AML-193 (cell line): ENCODE results near the gene SLMAP.
A peak's percentile ranks its signal among the peaks of the same experiment; 100 is the strongest.
"Not testable (repeated sequence)": the region's sequence is repeated elsewhere in the genome, so short reads cannot be mapped to it uniquely, and the experiment has no call there.

Source experiments
- DNase-seq, 2 experiments: peaks; one replicate each; lab custom pipeline; 2025; lab: John Stamatoyannopoulos, UW

The SLMAP gene

GRCh38 chr3:57832486-57832885 lies 76.4 kb downstream of the SLMAP start:
- no peak for DNase-seq

- no peak for DNase-seq
Observed at GRCh38 chr3:57832900-57833313, 76.8 kb downstream of the SLMAP start.

GRCh38 chr3:57833763-57834162 lies 77.7 kb downstream of the SLMAP start:
- DNase-seq: no peak

DNA sequence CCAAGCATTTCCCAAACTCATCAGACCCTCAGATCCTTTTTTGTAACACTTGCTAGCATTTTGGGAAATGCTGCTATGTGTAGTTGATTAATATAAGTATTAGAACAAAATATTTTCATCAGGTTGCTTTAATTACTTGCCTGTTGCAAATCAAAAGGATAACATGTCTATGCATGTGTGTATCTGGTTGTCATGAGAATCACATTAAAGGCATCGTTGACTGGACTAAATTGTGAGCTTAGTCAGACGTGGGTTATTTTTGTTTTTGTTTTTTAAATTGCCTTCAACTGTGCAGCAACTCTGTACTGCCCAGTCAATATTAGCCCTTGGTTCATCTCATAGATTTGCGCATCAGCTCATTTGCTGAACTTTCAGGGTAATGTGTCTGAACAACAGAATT lies 81.6 kb downstream of the SLMAP start:
- DNase-seq: no peak

DNA sequence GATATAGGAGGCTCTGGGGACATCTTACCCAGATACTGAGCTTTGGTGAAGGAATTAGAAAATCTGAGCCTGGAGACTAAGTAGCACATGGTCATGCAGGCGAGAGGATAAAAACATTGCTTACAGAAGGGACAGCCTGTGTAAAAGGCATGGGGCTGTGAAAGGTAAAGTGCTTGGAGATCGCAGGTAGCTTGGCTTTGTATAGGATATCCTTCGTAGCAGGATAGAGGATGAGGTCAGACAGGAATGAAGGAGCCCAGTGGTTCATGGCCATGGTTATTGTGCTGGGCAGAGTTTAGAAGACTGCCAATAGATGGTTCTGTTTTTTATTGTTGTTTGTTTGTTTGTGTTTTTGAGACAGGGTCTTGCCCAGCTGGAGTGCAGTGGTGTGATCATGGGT lies 82.5 kb downstream of the SLMAP start:
- DNase-seq: no peak

GRCh38 chr3:57840473-57840872 lies 84.4 kb downstream of the SLMAP start:
- peak; percentile 39 to 54 for DNase-seq

DNA sequence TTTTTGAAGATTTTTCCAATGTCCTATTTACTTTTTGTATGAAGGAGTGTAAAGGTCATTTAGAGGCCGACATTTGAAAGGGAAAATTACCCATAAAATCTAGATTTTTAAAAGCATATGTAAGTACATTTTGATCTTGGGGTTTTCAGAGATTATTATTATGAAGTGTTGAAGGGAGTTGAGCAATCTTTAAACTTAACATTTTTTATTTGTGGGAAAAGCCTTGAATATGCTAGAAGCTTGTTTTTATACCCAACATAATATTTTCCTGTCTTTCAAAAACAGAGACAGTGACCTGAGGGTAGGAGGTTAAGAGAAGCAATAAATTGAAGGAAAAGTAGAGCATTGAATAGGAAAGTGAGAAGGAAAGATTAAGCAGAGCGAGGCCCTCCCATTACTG lies 85.7 kb downstream of the SLMAP start:
- no peak for DNase-seq

GRCh38 chr3:57848177-57848738 lies 92.1 kb downstream of the SLMAP start:
- no peak for DNase-seq

DNA sequence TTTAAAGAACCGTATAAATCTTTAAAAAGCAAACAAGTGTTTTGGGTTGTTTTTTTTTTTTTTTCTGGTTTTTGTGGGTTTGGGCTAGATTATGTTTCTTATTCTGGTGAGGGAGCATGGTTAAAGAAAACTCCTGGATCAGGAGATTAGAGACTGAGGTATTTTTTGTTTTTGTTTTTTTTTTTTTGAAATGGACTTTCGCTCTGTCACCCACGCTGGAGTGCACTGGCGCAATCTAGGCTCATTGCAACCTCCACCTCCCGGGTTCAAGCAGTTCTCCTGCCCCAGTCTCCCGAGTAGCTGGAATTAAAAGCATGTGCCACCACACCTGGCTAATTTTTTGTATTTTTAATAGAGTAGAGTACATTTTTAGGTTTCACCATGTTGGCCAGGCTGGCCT lies 95.2 kb downstream of the SLMAP start:
- no peak for DNase-seq

DNA sequence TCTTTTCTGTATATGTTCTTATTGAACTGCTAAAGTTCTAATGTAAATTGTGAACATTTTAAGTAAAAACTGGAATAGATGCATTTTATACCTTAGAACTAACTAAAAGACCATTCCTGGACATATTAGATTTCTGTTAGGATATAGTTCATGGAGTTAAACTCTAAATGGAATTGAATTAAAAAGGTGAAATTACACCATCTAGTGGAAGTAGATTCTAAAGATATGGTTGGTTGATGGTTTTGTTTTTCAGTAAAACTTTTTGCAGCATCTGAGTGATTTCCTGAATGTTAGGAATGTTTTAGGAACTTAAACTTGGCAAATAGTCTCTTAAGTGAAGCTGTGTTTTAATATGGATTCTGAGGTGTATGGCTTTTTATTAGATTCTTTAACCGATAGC lies 96.8 kb downstream of the SLMAP start:
- peak in 1 of 2 experiments; percentile 28 for DNase-seq

DNA sequence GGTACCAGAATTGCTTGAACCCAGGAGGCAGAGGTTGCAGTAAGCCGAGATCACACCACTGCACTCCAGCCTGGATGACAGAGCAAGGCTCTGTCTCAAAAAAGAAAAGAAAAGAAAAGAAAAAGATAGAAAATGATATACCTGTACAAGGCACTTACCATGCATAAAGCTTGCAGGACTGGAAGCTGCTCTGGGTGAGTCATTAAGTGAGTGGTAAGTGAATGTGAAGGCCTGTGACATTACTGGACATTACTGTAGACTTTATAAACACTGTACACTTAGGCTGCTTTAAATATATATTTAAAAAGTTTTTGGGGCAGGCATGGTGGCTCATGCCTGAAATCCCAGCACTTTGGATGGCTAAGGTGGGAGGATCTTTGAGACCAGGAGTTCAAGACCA lies 99.2 kb downstream of the SLMAP start:
- DNase-seq: no peak

DNA sequence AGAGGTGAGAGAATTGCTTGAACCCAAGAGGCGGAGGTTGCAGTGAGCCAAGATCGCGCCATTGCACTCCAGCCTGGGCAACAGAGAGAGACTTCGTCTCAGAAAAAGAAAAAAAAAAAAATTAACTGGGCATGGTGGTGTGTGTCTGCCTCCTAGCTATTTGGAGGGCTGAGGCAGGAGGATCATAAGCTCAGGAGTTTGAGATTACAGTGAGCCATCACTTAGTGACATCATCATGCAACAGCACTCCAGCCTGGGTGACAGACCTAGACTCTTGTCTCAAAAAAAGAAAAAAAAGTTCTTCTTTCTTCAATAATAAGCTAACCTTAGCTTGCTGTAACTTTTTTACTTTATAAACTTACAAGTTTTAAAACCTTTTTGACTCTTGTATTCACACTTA lies 99.8 kb downstream of the SLMAP start:
- DNase-seq: no peak

DNA sequence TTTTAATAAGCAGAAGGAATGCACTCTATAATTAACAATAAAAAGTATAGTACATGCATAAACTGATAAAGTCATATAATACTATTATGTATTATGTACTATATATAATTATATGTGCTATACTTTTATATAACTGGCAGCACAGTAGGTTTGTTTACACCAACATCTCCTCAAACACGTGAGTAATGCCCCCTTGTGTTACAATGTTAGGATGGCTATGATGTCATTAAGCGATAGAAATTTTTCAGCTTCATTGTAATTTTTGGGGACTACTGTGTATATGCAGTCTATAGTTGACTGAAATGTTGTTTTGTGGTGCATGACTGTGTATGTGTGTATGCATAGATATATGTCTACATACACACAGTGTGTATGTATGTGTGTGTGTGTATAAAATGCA lies 100.6 kb downstream of the SLMAP start:
- peak in 1 of 2 experiments; percentile 23 for DNase-seq

GRCh38 chr3:57862894-57863293 lies 106.8 kb downstream of the SLMAP start:
- no peak for DNase-seq

GRCh38 chr3:57863380-57863779 lies 107.3 kb downstream of the SLMAP start:
- no peak for DNase-seq

- DNase-seq: peak; percentile 12 to 16
Observed at GRCh38 chr3:57864853-57865252, 108.7 kb downstream of the SLMAP start.

GRCh38 chr3:57869110-57869509 lies 113.0 kb downstream of the SLMAP start:
- not testable (repeated sequence) for DNase-seq

DNA sequence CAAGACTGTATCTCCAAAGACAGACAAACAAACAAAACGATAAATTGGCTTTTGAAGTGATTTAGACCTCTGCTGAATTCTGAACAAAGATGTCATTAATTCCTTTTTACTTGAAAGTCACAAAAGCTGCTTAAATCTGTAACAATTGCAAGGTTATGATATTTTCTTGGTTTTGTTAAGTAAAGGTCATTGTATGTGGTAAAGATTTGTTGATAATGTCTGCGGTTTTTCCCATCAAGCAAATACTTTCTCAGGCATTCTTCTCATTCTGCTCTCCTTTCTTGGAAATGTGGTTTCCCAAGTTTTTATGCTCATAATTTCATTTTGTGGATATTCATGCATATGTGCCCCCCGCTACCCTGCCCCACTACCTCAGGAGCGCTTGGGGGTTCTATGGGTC lies 116.5 kb downstream of the SLMAP start:
- DNase-seq: no peak

GRCh38 chr3:57876632-57877031 lies 120.5 kb downstream of the SLMAP start:
- no peak for DNase-seq

DNA sequence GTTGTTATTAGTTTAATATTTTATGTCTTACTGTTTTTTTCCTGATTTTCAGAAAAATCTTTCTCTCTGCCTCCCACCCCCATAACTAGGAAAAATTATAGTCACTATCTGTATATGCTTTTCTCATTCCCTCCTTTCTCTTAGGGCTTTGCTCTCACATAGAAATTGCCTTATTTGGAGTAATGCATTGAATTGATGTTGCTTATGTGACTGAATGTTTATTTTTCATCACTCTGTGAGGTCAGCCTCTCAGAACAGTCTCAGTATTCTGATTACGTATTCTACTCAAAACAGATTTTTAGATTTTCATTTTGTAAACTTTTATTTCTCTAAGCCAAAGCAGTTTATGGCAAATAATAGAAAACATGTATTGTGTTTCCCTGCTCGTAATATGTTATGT lies 121.0 kb downstream of the SLMAP start:
- no peak for DNase-seq

- not testable (repeated sequence) for DNase-seq
Observed at GRCh38 chr3:57884436-57884835, 128.3 kb downstream of the SLMAP start.

DNA sequence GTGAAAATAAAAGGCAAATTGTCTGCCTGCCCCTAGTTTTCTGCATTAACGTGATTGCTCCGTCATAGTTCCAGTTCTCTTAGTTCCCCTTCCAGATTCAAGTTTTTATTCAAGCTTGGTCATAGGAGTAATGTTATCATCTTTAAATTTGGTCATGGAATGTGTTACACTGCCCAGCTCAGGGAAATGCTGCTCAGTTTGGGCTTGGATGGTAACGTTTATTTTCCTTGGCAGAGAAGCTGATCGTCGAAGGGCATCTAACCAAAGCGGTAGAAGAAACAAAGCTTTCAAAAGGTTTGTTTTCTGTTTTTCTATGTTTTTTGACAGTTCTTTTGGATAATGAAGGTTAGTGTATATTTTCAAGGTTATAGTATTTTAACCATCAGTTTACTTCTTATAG lies 133.7 kb downstream of the SLMAP start:
- no peak for DNase-seq

GRCh38 chr3:57890874-57891273 lies 134.8 kb downstream of the SLMAP start:
- DNase-seq: no peak

DNA sequence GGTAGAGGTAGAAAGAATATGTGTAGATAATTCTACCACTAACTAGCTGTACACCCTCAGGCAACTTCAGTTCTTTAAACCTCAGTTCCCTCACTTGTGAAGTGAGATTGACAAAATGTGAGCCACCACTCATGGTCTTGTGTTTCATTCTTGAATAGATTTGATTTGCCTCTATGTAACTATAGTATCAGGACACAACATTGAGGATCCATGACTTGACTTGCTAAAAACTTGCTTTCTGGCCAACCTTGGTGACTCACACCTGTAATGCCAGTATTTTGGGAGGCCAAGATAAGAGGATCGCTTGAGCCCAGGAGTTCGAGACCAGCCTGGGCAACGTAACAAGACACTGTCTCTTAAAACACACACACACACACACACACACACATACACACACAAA lies 136.3 kb downstream of the SLMAP start:
- no peak for DNase-seq

DNA sequence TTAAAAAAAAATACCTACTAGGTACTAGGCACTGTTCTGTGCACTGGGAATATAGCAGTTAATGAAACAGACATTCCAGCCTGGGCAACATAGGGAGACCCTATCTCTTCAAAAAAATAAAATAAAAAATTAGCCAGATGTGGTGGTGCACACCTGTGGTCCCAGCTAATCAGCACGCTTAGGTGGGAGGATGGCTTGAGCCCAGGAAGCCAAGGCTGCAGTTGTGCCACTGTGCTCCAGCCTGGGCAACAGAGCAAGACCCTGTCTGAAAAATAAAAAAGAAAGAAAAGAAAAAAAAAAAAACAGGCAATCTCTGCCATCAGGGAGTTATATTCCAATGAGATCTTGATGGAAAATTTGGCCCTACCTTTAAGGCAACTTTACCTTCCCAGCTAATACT lies 137.0 kb downstream of the SLMAP start:
- no peak for DNase-seq
